Gastrocnemius medialis (tissue), 4 donors: ENCODE results near the gene PAXX. TPM values are rescaled to one million over a fixed set of nuclear protein-coding genes. Genes with fewer than 3 reads are reported as not detected.

Experiments used
- ATAC-seq, 2 donors: fragments of 150-250 bp; one replicate each; pipeline ENCODE4 v1.9.1; 2016
- DNase-seq, 2 donors: peaks; one replicate each; pipeline ENCODE4 v3.0.0-alpha.2; 2019
- H3K27ac ChIP-seq, 4 donors: fragments of 200-600 bp; sonication (generic); 1 replicate in 1 of 4; 2 replicates in 3 of 4; pipeline ENCODE4 v1.5.1; 2016 to 2018; ENCODE audit warnings: mild to moderate bottlenecking in 2 of 4, moderate library complexity in 1 of 4
- H3K27me3 ChIP-seq, 3 donors: fragments of 200-600 bp; sonication (generic) in 2 of 3; 1 replicate in 1 of 3; 2 replicates in 2 of 3; pipeline versions ENCODE4 v1.5.1 to v1.6.0; 2016 to 2019; ENCODE audit warnings: mild to moderate bottlenecking in 1 of 3, moderate library complexity in 1 of 3
- H3K36me3 ChIP-seq, 2 donors: fragments of 200-600 bp; sonication (generic) in 1 of 2; one replicate each; pipeline ENCODE4 v1.5.1; 2017 to 2018
- H3K4me1 ChIP-seq, 2 donors: fragments of 200-600 bp; sonication (generic) in 1 of 2; one replicate each; pipeline ENCODE4 v1.5.1; 2016 to 2017; ENCODE audit warnings: mild to moderate bottlenecking in 2 of 2
- H3K4me3 ChIP-seq, 4 donors: fragments of 200-600 bp; sonication (generic) in 3 of 4; 1 replicate in 1 of 4; 2 replicates in 3 of 4; pipeline ENCODE4 v1.5.1; 2016 to 2019; ENCODE audit warnings: mild to moderate bottlenecking in 2 of 4
- H3K9me3 ChIP-seq, 3 donors: fragments of 200-600 bp; sonication (generic) in 2 of 3; 1 replicate in 1 of 3; 2 replicates in 2 of 3; pipeline ENCODE4 v1.5.1; 2016 to 2019
- POLR2A ChIP-seq, 2 donors: fragments of 450-650 bp; IDR thresholded peaks; one replicate each; pipeline ENCODE4 v1.6.1; 2017; ENCODE audit warnings: antibody characterized with exemption in 2 of 2, mild to moderate bottlenecking in 2 of 2, moderate library complexity in 2 of 2
- in situ Hi-C, 4 donors: fragments of 200-750 bp; cut with MboI; loops; one replicate each; pipeline versions ENCODE4 v1.15.0 to v1.8.0; 2017; ENCODE audit warnings: low sequenced_read_pairs in 4 of 4
- intact Hi-C: fragments of 100-400 bp; cut with DNase I; formaldehyde crosslinking; loops from one replicate; pipeline ENCODE4 v1.15.1; 2023; ENCODE audit warnings: low total_unique reads
- total RNA-seq, 4 donors: library from RNA; depleted of rRNA; stranded (reverse); fragments of >200 nt; gene quantifications; one replicate each; pipeline versions ENCODE4 v1.1.0 to v1.2.3, GENCODE V29; 2016
- TF ChIP-seq, protein P1 (sequence below), 5 experiments: fragments of 450-650 bp in 3 of 5; fragments of 200-600 bp in 2 of 5; sonication (generic) in 2 of 5; IDR thresholded peaks in 4 of 5; conservative IDR thresholded peaks in 1 of 5; 1 replicate in 4 of 5; 2 replicates in 1 of 5; pipeline ENCODE4 v1.5.1; 2016 to 2019; ENCODE audit warnings: antibody characterized with exemption in 5 of 5, mild to moderate bottlenecking in 3 of 5, moderate library complexity in 3 of 5

The PAXX gene
- total RNA-seq, 4 donors from 2014 or later: 10.8 to 15.6 (median 14.6) TPM

DNA sequence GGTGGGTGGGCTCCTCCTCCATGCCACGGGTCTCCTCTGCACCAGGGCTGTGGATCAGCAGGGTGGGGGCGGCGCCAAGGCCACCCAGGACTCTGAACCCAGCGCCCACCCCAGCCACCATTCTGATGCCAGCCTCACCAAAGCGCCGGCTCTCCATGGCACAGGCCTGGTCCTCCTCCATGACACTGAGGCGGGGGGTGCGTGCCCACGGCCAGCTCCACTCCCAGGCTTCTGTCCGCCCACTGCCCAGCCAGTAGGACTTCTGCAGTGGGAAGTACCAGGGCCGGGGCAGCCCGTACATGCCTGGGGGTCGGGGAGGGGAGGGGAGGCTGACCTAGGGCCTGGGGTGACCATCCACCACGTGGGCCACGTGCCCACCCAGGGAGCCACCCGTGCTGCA is 24.2 kb downstream of the PAXX start:
- in situ Hi-C loops: no loop called here
- intact Hi-C loops: no loop called here

DNA sequence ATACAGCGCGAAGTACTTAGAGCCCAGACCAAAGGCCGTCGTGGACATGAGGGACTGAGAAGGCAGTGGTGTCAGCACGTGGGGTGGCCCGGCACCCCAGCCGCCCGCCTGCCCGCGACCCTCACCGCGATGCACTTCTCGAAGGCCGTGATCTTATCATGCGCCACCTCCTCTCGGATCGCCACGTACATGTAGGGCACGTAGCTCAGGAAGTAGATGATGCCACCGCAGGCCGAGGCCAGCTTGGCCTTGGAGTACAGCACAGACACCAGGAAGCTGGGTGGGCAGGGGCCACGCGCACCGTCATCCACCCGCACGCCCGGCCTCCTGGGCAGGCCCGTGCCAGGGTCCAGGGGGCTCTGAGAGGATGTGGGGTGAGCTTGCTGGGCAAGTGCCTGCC is 24.8 kb downstream of the PAXX start:
- H3K36me3 ChIP-seq: peaks cover 0 to 51% of the 10 kb centered on the region in 2 donors

More for the DNA sequence above, 24.2 kb downstream of the PAXX start:
- ATAC-seq (no peak), DNase-seq (no peak)
- H3K4me3 ChIP-seq: no peak overlapping the region
- no peaks in the 10 kb centered on the region for H3K9me3 ChIP-seq
- no peaks in the 10 kb centered on the region for H3K4me1 ChIP-seq
- no peak overlapping the region for H3K27ac ChIP-seq
- TF ChIP-seq, protein P1, sequence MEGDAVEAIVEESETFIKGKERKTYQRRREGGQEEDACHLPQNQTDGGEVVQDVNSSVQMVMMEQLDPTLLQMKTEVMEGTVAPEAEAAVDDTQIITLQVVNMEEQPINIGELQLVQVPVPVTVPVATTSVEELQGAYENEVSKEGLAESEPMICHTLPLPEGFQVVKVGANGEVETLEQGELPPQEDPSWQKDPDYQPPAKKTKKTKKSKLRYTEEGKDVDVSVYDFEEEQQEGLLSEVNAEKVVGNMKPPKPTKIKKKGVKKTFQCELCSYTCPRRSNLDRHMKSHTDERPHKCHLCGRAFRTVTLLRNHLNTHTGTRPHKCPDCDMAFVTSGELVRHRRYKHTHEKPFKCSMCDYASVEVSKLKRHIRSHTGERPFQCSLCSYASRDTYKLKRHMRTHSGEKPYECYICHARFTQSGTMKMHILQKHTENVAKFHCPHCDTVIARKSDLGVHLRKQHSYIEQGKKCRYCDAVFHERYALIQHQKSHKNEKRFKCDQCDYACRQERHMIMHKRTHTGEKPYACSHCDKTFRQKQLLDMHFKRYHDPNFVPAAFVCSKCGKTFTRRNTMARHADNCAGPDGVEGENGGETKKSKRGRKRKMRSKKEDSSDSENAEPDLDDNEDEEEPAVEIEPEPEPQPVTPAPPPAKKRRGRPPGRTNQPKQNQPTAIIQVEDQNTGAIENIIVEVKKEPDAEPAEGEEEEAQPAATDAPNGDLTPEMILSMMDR (IDR thresholded peaks at IDR 0.05 in 4 of 5, conservative IDR thresholded peaks at IDR 0.05 in 1 of 5): no peak
- no peak for TF ChIP-seq POLR2A (IDR thresholded peaks at IDR 0.05)
- H3K36me3 ChIP-seq: peaks cover 0 to 57% of the 10 kb centered on the region in 2 donors
- no peaks in the 10 kb centered on the region for H3K27me3 ChIP-seq

DNA sequence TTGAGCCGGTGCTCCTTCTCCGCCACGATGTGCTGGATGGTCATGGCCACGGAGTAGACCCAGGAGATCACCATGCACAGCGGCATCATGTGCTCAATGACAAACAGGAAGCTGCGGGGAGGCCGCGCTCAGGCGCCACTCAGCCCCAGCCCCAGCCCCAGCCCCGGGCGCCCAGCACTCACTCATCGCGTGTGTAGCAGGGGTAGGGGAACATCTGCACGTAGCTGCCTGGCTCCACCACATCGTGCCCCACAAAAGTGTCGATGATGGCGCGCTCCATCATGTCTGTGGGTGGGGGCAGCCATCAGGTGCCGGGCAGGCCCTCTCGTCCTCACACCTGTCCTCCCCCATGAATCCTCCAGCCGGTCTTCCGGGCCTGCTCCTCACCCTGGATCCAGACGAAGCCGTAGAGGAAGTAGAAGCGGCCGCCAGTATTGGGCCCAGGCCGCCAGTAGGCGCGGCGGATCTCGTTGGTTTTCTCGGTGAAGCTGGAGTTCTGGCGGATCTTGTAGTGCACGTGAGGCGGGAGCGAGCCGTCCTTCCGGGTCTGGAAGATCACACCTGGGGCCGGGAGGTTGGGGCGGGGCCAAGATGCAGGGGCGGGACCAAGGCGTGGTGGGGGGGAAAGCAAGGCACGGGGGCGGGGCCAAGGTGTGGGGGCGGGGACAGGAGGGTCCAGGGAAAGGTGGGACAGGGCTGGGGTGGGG is 25.7 kb downstream of the PAXX start:
- Histone ChIP-seq H3K4me3 (no peak overlapping the region), H3K27me3 (no peaks in the 10 kb centered on the region), H3K27ac (no peak overlapping the region), H3K36me3 (peaks cover 0 to 47% of the 10 kb centered on the region in 2 donors), H3K9me3 (no peaks in the 10 kb centered on the region), H3K4me1 (no peaks in the 10 kb centered on the region)
- TF ChIP-seq, protein P1 (IDR thresholded peaks at IDR 0.05 in 4 of 5, conservative IDR thresholded peaks at IDR 0.05 in 1 of 5): no peak
- no peak for TF ChIP-seq POLR2A (IDR thresholded peaks at IDR 0.05)
- DNase-seq (no peak), ATAC-seq (no peak)
- in situ Hi-C loops (no loop called here), intact Hi-C loops (no loop called here)

More for the DNA sequence above, 24.8 kb downstream of the PAXX start:
- no peak for TF ChIP-seq POLR2A (IDR thresholded peaks at IDR 0.05)
- TF ChIP-seq, protein P1 (IDR thresholded peaks at IDR 0.05 in 4 of 5, conservative IDR thresholded peaks at IDR 0.05 in 1 of 5): no peak
- in situ Hi-C loops: no loop called here
- Histone ChIP-seq H3K9me3 (no peaks in the 10 kb centered on the region), H3K27ac (no peak overlapping the region), H3K4me1 (no peaks in the 10 kb centered on the region), H3K4me3 (no peak overlapping the region), H3K27me3 (no peaks in the 10 kb centered on the region)
- DNase-seq (no peak), ATAC-seq (no peak)
- intact Hi-C loops: no loop called here

DNA sequence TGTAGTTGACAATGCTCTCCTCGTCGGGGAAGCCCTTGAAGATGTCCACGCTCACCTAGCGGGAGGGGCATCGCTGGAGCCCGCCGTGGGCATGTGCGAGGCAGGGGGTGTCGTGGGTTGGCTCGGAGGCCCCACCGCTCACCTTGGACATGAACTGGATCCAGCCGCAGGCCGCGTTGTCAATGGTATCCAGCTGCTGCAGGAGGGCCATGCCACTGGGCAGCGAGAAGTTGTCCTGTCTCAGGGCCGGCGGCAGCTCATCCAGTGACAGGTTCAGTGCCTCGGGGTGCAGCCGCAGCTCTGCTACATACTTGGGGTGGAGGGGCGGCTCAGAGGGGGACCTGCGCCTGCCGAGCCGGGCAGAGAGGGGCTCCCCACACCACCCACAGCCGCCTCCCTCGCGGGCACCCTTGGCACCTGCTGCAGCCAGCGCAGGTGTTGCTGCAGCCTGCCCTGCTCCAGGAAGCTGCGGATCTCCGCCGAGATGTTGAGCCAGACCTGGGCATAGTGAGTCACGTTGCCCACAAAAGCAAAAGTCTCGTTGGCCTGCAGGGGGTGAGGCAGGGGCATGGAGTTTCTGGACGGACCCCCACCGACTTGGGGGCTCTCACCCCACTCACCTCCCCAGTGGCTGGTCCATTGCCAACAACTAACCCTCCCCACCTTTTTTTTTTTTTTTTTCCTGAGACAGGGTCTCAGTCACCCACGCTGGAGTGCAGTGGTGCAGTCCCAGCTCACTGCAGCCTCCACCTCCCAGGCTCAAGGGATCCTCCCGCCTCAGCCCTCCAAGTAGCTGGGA is 26.7 kb downstream of the PAXX start:
- no peak for DNase-seq
- TF ChIP-seq, protein P1 (IDR thresholded peaks at IDR 0.05 in 4 of 5, conservative IDR thresholded peaks at IDR 0.05 in 1 of 5): no peak
- TF ChIP-seq POLR2A (IDR thresholded peaks at IDR 0.05): no peak
- Histone ChIP-seq H3K27ac (no peak overlapping the region), H3K36me3 (peaks cover 0 to 40% of the 10 kb centered on the region in 2 donors), H3K4me3 (no peak overlapping the region), H3K4me1 (no peaks in the 10 kb centered on the region), H3K9me3 (no peaks in the 10 kb centered on the region), H3K27me3 (no peaks in the 10 kb centered on the region)
- in situ Hi-C loops (no loop called here), intact Hi-C loops (no loop called here)
- no peak for ATAC-seq
